HEK293 (cell line): Measurements from ENCODE around the gene TRAP1.

Experiments
- CTCF ChIA-PET: fragments of 350-600 bp; formaldehyde crosslinking; extraction: SDS; loops from one replicate; lab custom pipeline; 2021; ENCODE audit warnings: antibody characterized with exemption; lab: Yijun Ruan, JAX
- POLR2A ChIA-PET: fragments of 300-600 bp; formaldehyde crosslinking; extraction: SDS; loops from one replicate; lab custom pipeline; 2020; ENCODE audit warnings: antibody characterized with exemption, inconsistent platforms; lab: Yijun Ruan, JAX
- H3K27ac ChIP-seq: fragments of 200-500 bp; sonication (Bioruptor generic); 2 replicates; pipeline ENCODE4 v1.5.1; 2014; ENCODE audit warnings: low read depth, low read length, control low read depth, inconsistent platforms; ENCODE audit errors: extremely low read depth
- H3K36me3 ChIP-seq, 2 experiments: fragments of 200-500 bp in 1 of 2; sonication (Bioruptor generic) in 1 of 2; 1 replicate in 1 of 2; 2 replicates in 1 of 2; pipeline ENCODE4 v1.5.1; 2014 to 2017; ENCODE audit warnings: inconsistent platforms in 2 of 2, low read length in 2 of 2; ENCODE audit not compliant: control insufficient read depth in 2 of 2, insufficient read depth in 1 of 2
- H3K4me1 ChIP-seq: fragments of 200-500 bp; sonication (Bioruptor generic); 2 replicates; pipeline ENCODE4 v1.5.1; 2014; ENCODE audit warnings: mild to moderate bottlenecking, low read length, inconsistent platforms; ENCODE audit not compliant: control insufficient read depth, insufficient read depth
- H3K4me3 ChIP-seq: 2 replicates; pipeline ENCODE4 v1.5.1; 2011; ENCODE audit warnings: low read depth, mild to moderate bottlenecking, control low read depth, low read length, moderate library complexity
- H3K9me3 ChIP-seq: fragments of 200-500 bp; sonication (Bioruptor generic); 2 replicates; pipeline ENCODE4 v1.5.1; 2014; ENCODE audit warnings: low read depth, low read length, inconsistent platforms; ENCODE audit not compliant: control insufficient read depth, insufficient read depth
- ATF2 ChIP-seq: fragments of 450-650 bp; formaldehyde crosslinking; IDR thresholded peaks from 2 replicates; pipeline ENCODE4 v1.5.1; 2016; ENCODE audit warnings: missing biosample characterization, missing genetic modification characterization, low read depth
- CTCF ChIP-seq: fragments of 450-650 bp; formaldehyde crosslinking; IDR thresholded peaks from 2 replicates; pipeline ENCODE4 v1.5.1; 2016; ENCODE audit warnings: missing biosample characterization, missing genetic modification characterization
- GLI4 ChIP-seq: fragments of 450-650 bp; formaldehyde crosslinking; IDR thresholded peaks from 2 replicates; pipeline ENCODE4 v1.5.1; 2016; ENCODE audit warnings: missing biosample characterization, missing genetic modification characterization
- PRDM10 ChIP-seq: fragments of 450-650 bp; formaldehyde crosslinking; IDR thresholded peaks from 2 replicates; pipeline ENCODE4 v1.5.1; 2016; ENCODE audit warnings: missing biosample characterization, missing genetic modification characterization
- REST ChIP-seq: fragments of 450-650 bp; formaldehyde crosslinking; IDR thresholded peaks from 2 replicates; pipeline ENCODE4 v1.5.1; 2016; ENCODE audit warnings: missing biosample characterization, missing genetic modification characterization
- ZBTB11 ChIP-seq: fragments of 450-650 bp; formaldehyde crosslinking; conservative IDR thresholded peaks from 2 replicates; pipeline ENCODE4 v1.5.1; 2016; ENCODE audit warnings: low read depth, missing biosample characterization, missing genetic modification characterization
- ZFP3 ChIP-seq: fragments of 450-650 bp; formaldehyde crosslinking; IDR thresholded peaks from 2 replicates; pipeline ENCODE4 v1.5.1; 2016; ENCODE audit warnings: low read depth, missing biosample characterization, missing genetic modification characterization
- ZNF211 ChIP-seq: fragments of 450-650 bp; formaldehyde crosslinking; IDR thresholded peaks from 2 replicates; pipeline ENCODE4 v1.5.1; 2016; ENCODE audit warnings: low read depth, missing biosample characterization, missing genetic modification characterization
- ZNF354C ChIP-seq: fragments of 450-650 bp; formaldehyde crosslinking; IDR thresholded peaks from 2 replicates; pipeline ENCODE4 v1.5.1; 2016; ENCODE audit warnings: missing biosample characterization, missing genetic modification characterization, low read depth, borderline replicate concordance
- ZNF623 ChIP-seq: fragments of 450-650 bp; formaldehyde crosslinking; IDR thresholded peaks from 2 replicates; pipeline ENCODE4 v1.5.1; 2016; ENCODE audit warnings: missing biosample characterization, missing genetic modification characterization
- ZNF664 ChIP-seq: fragments of 450-650 bp; formaldehyde crosslinking; IDR thresholded peaks from 2 replicates; pipeline ENCODE4 v1.5.1; 2016; ENCODE audit warnings: missing biosample characterization, missing genetic modification characterization
- ZNF701 ChIP-seq: fragments of 450-650 bp; formaldehyde crosslinking; IDR thresholded peaks from 2 replicates; pipeline ENCODE4 v1.5.1; 2016; ENCODE audit warnings: missing biosample characterization, missing genetic modification characterization

The TRAP1 gene

GRCh38 chr16:3694051-3694450, 23.3 kb downstream of the TRAP1 start (continued):
- TF ChIP-seq ZBTB11 (tag by site-specific recombination) (no peak), ATF2 (peak; percentile 33; the same call in 1 of the 2 replicates), REST (tag by site-specific recombination) (no peak)

GRCh38 chr16:3691761-3692160, 25.6 kb downstream of the TRAP1 start:
- H3K9me3 ChIP-seq, result no peaks in the 10 kb centered on the region
- TF ChIP-seq ZNF701 (tag by site-specific recombination) (no peak), ZNF211 (tag by site-specific recombination) (no peak), ZNF664 (no peak), ZBTB11 (tag by site-specific recombination) (no peak), CTCF (tag by site-specific recombination) (no peak), ZNF354C (no peak), ZFP3 (tag by site-specific recombination) (no peak), ZNF623 (tag by site-specific recombination) (no peak), GLI4 (tag by site-specific recombination) (no peak), PRDM10 (tag by site-specific recombination) (no peak)
- POLR2A ChIA-PET, result no interaction called here
- no peak overlapping the region for H3K27ac ChIP-seq
- peaks cover 17 to 43% of the 10 kb centered on the region in 2 experiments; a peak in 2 of 3 replicates for H3K36me3 ChIP-seq
- no peaks in the 10 kb centered on the region for H3K4me1 ChIP-seq
- CTCF ChIA-PET, result interaction anchor here (0.6 to 2.5 kb wide), 9 partner anchors 9 to 189 kb away, joined by 3 to 27 read pairs (median 4); no protein-coding TSS in a partner anchor
- H3K4me3 ChIP-seq, result no peak overlapping the region
